Measurements from ENCODE around the gene SLC37A2. TPM values are rescaled to one million over a fixed set of nuclear protein-coding genes. Genes with fewer than 3 reads are reported as not detected.

Gene SLC37A2
- total and polyA plus RNA-seq, 2 experiments from 2014 or later = 2.8 to 3.9 TPM

- no peaks in the 10 kb centered on the region for H3K9me3 ChIP-seq (ENCODE audit: low read depth)
- H4K20me1 ChIP-seq (ENCODE audit: insufficient read depth, poor library complexity, severe bottlenecking) = no peaks in the 10 kb centered on the region
- no peaks in the 10 kb centered on the region for H3K9me2 ChIP-seq (replicated peaks; ENCODE audit: insufficient read depth)
- H3K4me1 ChIP-seq (ENCODE audit: insufficient read depth) = peaks cover 14% of the 10 kb centered on the region
- no peaks in the 10 kb centered on the region for H3K36me3 ChIP-seq (replicated peaks; ENCODE audit: insufficient read depth, low read depth)
- peak overlapping the region; percentile 40 for H2AFZ ChIP-seq
- H3K27me3 ChIP-seq = no peaks in the 10 kb centered on the region
- WGBS (ENCODE audit: low lambda C conversion rate, missing lambda C conversion rate) = 50% methylated on average over 3 of the region's 3 CpGs
- H3K27ac ChIP-seq = no peak overlapping the region
- no peak overlapping the region for H3K4me2 ChIP-seq
- DNase-seq (ENCODE audit: low spot score) = no peak
- no peak overlapping the region for H3K4me3 ChIP-seq
- no peaks in the 10 kb centered on the region for H3K79me2 ChIP-seq
- TF ChIP-seq EZH2 (IDR thresholded peaks at IDR 0.05; ENCODE audit: borderline replicate concordance) = no peak
- no peak for TF ChIP-seq CTCF (IDR thresholded peaks at IDR 0.05; ENCODE audit: poor library complexity)
- no peak for TF ChIP-seq EZH2phosphoT487 (IDR thresholded peaks at IDR 0.05; ENCODE audit: low read depth, severe bottlenecking, unreplicated experiment)
Measured at GRCh38 chr11:125139778-125140177, 76.7 kb downstream of the SLC37A2 start.

Other genes with a start within 250 kb of the SLC37A2 start
- 3.7 and 5.0 TPM in 2 replicates for gene ROBO3, start 197.9 kb upstream of the SLC37A2 start, total RNA-seq
- 10.4 and 11.0 TPM in 2 replicates for gene ROBO3, start 197.9 kb upstream of the SLC37A2 start, polyA plus RNA-seq
- gene ROBO4, start 165.4 kb upstream of the SLC37A2 start, total RNA-seq = 0.48 and 2.0 TPM in 2 replicates
- gene ROBO4, start 165.4 kb upstream of the SLC37A2 start, polyA plus RNA-seq = 0.28 TPM in 1 of 2 replicates, not detected in the other
- not detected in 2 replicates for gene HEPN1, start 144.1 kb upstream of the SLC37A2 start, total RNA-seq
- not detected in 2 replicates for gene HEPN1, start 144.1 kb upstream of the SLC37A2 start, polyA plus RNA-seq
- gene HEPACAM, start 127.3 kb upstream of the SLC37A2 start, total RNA-seq = 0.04 and 0.07 TPM in 2 replicates
- not detected in 2 replicates for gene HEPACAM, start 127.3 kb upstream of the SLC37A2 start, polyA plus RNA-seq
- gene CCDC15, start 109.1 kb upstream of the SLC37A2 start, total RNA-seq = 1.3 and 2.3 TPM in 2 replicates
- gene CCDC15, start 109.1 kb upstream of the SLC37A2 start, polyA plus RNA-seq = 0.97 and 1.1 TPM in 2 replicates
- 20.6 and 21.1 TPM in 2 replicates for gene TMEM218, start 48.3 kb downstream of the SLC37A2 start, total RNA-seq
- gene TMEM218, start 48.3 kb downstream of the SLC37A2 start, polyA plus RNA-seq = 20.7 and 24.6 TPM in 2 replicates
- gene PKNOX2, start 101.4 kb downstream of the SLC37A2 start, total RNA-seq = 3.1 and 4.3 TPM in 2 replicates
- gene PKNOX2, start 101.4 kb downstream of the SLC37A2 start, polyA plus RNA-seq = 2.1 and 3.0 TPM in 2 replicates